Measurements from ENCODE around the gene S100G. TPM values are rescaled to one million over a fixed set of nuclear protein-coding genes. Genes with fewer than 3 reads are reported as not detected.
A peak's percentile ranks its signal among the peaks of the same experiment; 100 is the strongest.

The S100G gene
- total and polyA plus RNA-seq, 2 of the 4 experiments (the other 2 are of a cell fraction): not detected

GRCh38 chrX:16651391-16652024 lies 1.6 kb downstream of the S100G start:
- BruUV-seq (replicated peaks): no TSS peak
- Histone ChIP-seq H3K36me3 (ENCODE audit: control insufficient read depth, insufficient read depth, low read length) (no peaks in the 10 kb centered on the region), H3K4me1 (ENCODE audit: control insufficient read depth, insufficient read depth, low read length) (peaks cover 8% of the 10 kb centered on the region), H2BK15ac (ENCODE audit: low read depth, low read length) (peak overlapping the region; percentile 60; the same call in 1 of the 3 replicates), H3K27me3 (ENCODE audit: control insufficient read depth, insufficient read depth, low read length) (peaks cover 3% of the 10 kb centered on the region; the same call in 1 of the 2 replicates), H4K5ac (ENCODE audit: low read depth, low read length) (peak overlapping the region; percentile 2; the same call in 1 of the 2 replicates), H3K4me3 (ENCODE audit: insufficient read depth, low read depth, low read length) (no peak overlapping the region), H3K18ac (ENCODE audit: low read depth, low read length) (peak overlapping the region; percentile 68; the same call in 1 of the 2 replicates), H2AK5ac (ENCODE audit: low read depth, low read length) (peak overlapping the region; percentile 70), H2AK9ac (replicated peaks; ENCODE audit: low read depth, low read length, poor library complexity) (no peak overlapping the region), H2AFZ (replicated peaks; ENCODE audit: low read length, poor library complexity) (no peak overlapping the region), H4K91ac (ENCODE audit: insufficient read depth, low read depth, low read length) (no peak overlapping the region), H3K79me1 (ENCODE audit: low read depth in 1 of 2, low read length in 2 of 2) (peaks cover 0 to 27% of the 10 kb centered on the region in 2 experiments; a peak in 2 of 4 replicates), H3K14ac (replicated peaks; ENCODE audit: low read depth, low read length) (no peak overlapping the region), H2BK5ac (ENCODE audit: low read depth, low read length, poor library complexity, severe bottlenecking) (peak overlapping the region; percentile 66), H3K56ac (ENCODE audit: extremely low read depth, insufficient read depth, low read length) (no peak overlapping the region), H2BK120ac (ENCODE audit: low read depth, low read length) (peak overlapping the region; percentile 81), H4K20me1 (ENCODE audit: insufficient read depth, low read length) (no peaks in the 10 kb centered on the region), H3K27ac (ENCODE audit: insufficient read depth, low read length) (no peak overlapping the region), H3K4ac (ENCODE audit: low read depth, low read length) (peak overlapping the region; percentile 82), H3K9me1 (ENCODE audit: insufficient read depth, low read length) (no peaks in the 10 kb centered on the region), H3K9ac (ENCODE audit: low read depth, low read length) (no peak overlapping the region), H3K4me2 (ENCODE audit: low read depth, low read length) (no peak overlapping the region), H3K23ac (ENCODE audit: low read depth, low read length) (0 out of 2 replicates have a peak overlapping the region, but pooled peaks have one; percentile 38), H2BK20ac (ENCODE audit: low read depth, low read length) (peak overlapping the region; percentile 80), H4K8ac (ENCODE audit: low read depth in 2 of 2, low read length in 2 of 2) (peak overlapping the region in 1 of 2 experiments; percentile 74; a peak in 1 of 4 replicates), H3K9me3 (ENCODE audit: control insufficient read depth, insufficient read depth, low read length) (no peaks in the 10 kb centered on the region)
- WGBS, 2 experiments (ENCODE audit: extremely low coverage in 2 of 2, insufficient read length in 1 of 2): 59% methylated on average over 2 of the region's 4 CpGs; no CpG with 5 or more reads in 1 of the 2 experiments
- dilution Hi-C loops (cut with HindIII; ENCODE audit: low sequenced_read_pairs, unreplicated experiment): no loop called here
- in situ Hi-C loops (cut with MboI; ENCODE audit: low sequenced_read_pairs): no loop called here
- POLR2A ChIA-PET (ENCODE audit: unreplicated experiment): no interaction called here
- DNase-seq (no peak), ATAC-seq (ENCODE audit: low read depth) (no peak)
- CTCF ChIA-PET: no interaction called here
- no peak for TF ChIP-seq RFX5 (IDR thresholded peaks at IDR 0.05; ENCODE audit: low read depth, low read length)
- TF ChIP-seq MAFK (IDR thresholded peaks at IDR 0.05; ENCODE audit: low read depth, low read length): peak; percentile 75
- intact Hi-C loops (cut with micrococcal nuclease): no loop called here
